ENCODE data around the gene CAMK2G. TPM values are rescaled to one million over a fixed set of nuclear protein-coding genes. Genes with fewer than 3 reads are reported as not detected.
"Not testable (repeated sequence)": the region's sequence is repeated elsewhere in the genome, so short reads cannot be mapped to it uniquely, and the experiment has no call there.

The CAMK2G gene
- total and polyA plus RNA-seq, 7 donors: 15.8 to 60.3 (median 50.5) TPM

- no peak for TF ChIP-seq CTCF (IDR thresholded peaks at IDR 0.05)
- Histone ChIP-seq H3K4me3 (no peak overlapping the region), H3K27me3 (ENCODE audit: insufficient read depth in 3 of 3, low read length in 2 of 3) (no peaks in the 10 kb centered on the region), H3K27ac (no peak overlapping the region), H3K9me3 (no peaks in the 10 kb centered on the region), H3K4me1 (peaks cover 28% of the 10 kb centered on the region), H3K36me3 (ENCODE audit: insufficient read depth in 1 of 2, low read depth in 1 of 2) (no peaks in the 10 kb centered on the region)
- 96 to 98% (median 97%) methylated on average over 5 of the region's 5 CpGs for WGBS, 3 donors
- ATAC-seq: no peak
- DNase-seq: no peak
- intact Hi-C loops (cut with DNase I): no loop called here
These were observed 15.9 kb upstream of the CAMK2G start for GRCh38 chr10:73890261-73890660.

GRCh38 chr10:73889416-73889815, 15.1 kb upstream of the CAMK2G start:
- WGBS, 3 donors: 64 to 93% (median 70%) methylated on average over 1 to 3 of the region's 3 CpGs
- H3K4me1 ChIP-seq: peaks cover 28% of the 10 kb centered on the region
- ATAC-seq; H3K9me3 ChIP-seq; DNase-seq; H3K36me3 ChIP-seq (ENCODE audit: insufficient read depth in 1 of 2, low read depth in 1 of 2); H3K27me3 ChIP-seq (ENCODE audit: insufficient read depth in 3 of 3, low read length in 2 of 3); H3K4me3 ChIP-seq: not testable (repeated sequence)
- H3K27ac ChIP-seq: peak overlapping the region; percentile 96
- intact Hi-C loops (cut with DNase I): loop anchor here (5.0 kb wide), 3 partner anchors 68 to 193 kb away; no protein-coding TSS in a partner anchor

GRCh38 chr10:73889014-73889413, 14.7 kb upstream of the CAMK2G start:
- peaks cover 28% of the 10 kb centered on the region for H3K4me1 ChIP-seq
- H3K9me3 ChIP-seq: no peaks in the 10 kb centered on the region
- H3K27ac ChIP-seq: peak overlapping the region; percentile 96
- ATAC-seq (peak; percentile 32 to 73 (median 48)), DNase-seq (peak; percentile 67 to 80)
- no peaks in the 10 kb centered on the region for H3K36me3 ChIP-seq (ENCODE audit: insufficient read depth in 1 of 2, low read depth in 1 of 2)
- intact Hi-C loops (cut with DNase I): loop anchor here (5.0 kb wide), 3 partner anchors 68 to 193 kb away; no protein-coding TSS in a partner anchor
- TF ChIP-seq CTCF (IDR thresholded peaks at IDR 0.05): no peak
- 41 to 52% (median 43%) methylated on average over 7 of the region's 7 CpGs for WGBS, 3 donors
- no peaks in the 10 kb centered on the region for H3K27me3 ChIP-seq (ENCODE audit: insufficient read depth in 3 of 3, low read length in 2 of 3)
- H3K4me3 ChIP-seq: no peak overlapping the region

GRCh38 chr10:73888514-73888913, 14.2 kb upstream of the CAMK2G start:
- Histone ChIP-seq H3K9me3 (no peaks in the 10 kb centered on the region), H3K27me3 (ENCODE audit: insufficient read depth in 3 of 3, low read length in 2 of 3) (no peaks in the 10 kb centered on the region), H3K27ac (peak overlapping the region; percentile 96), H3K36me3 (ENCODE audit: insufficient read depth in 1 of 2, low read depth in 1 of 2) (no peaks in the 10 kb centered on the region), H3K4me3 (no peak overlapping the region), H3K4me1 (peaks cover 28% of the 10 kb centered on the region)
- DNase-seq (peak; percentile 42 to 75), ATAC-seq (peak; percentile 76 to 80 (median 80))
- TF ChIP-seq CTCF (IDR thresholded peaks at IDR 0.05): no peak
- intact Hi-C loops (cut with DNase I): loop anchor here (5.0 kb wide), 3 partner anchors 69 to 194 kb away; no protein-coding TSS in a partner anchor
- 20 to 36% (median 34%) methylated on average over 5 of the region's 5 CpGs for WGBS, 3 donors

GRCh38 chr10:73887294-73888039, 13.1 kb upstream of the CAMK2G start:
- 10 to 11% (median 11%) methylated on average over 12 of the region's 12 CpGs for WGBS, 3 donors
- Histone ChIP-seq H3K36me3 (ENCODE audit: insufficient read depth in 1 of 2, low read depth in 1 of 2) (no peaks in the 10 kb centered on the region), H3K4me1 (peaks cover 28% of the 10 kb centered on the region), H3K27ac (peak overlapping the region; percentile 96), H3K27me3 (ENCODE audit: insufficient read depth in 3 of 3, low read length in 2 of 3) (no peaks in the 10 kb centered on the region), H3K9me3 (no peaks in the 10 kb centered on the region), H3K4me3 (peak overlapping the region; percentile 34)
- peak; percentile 83 to 93 for DNase-seq
- intact Hi-C loops (cut with DNase I): loop anchor here (1.0 to 5.0 kb wide), 5 partner anchors 53 to 195 kb away; no protein-coding TSS in a partner anchor
- peak; percentile 75 to 85 (median 82) for ATAC-seq
- TF ChIP-seq CTCF (IDR thresholded peaks at IDR 0.05): no peak
